Measurements from ENCODE around the gene MTMR12.

MTMR12 gene

DNA sequence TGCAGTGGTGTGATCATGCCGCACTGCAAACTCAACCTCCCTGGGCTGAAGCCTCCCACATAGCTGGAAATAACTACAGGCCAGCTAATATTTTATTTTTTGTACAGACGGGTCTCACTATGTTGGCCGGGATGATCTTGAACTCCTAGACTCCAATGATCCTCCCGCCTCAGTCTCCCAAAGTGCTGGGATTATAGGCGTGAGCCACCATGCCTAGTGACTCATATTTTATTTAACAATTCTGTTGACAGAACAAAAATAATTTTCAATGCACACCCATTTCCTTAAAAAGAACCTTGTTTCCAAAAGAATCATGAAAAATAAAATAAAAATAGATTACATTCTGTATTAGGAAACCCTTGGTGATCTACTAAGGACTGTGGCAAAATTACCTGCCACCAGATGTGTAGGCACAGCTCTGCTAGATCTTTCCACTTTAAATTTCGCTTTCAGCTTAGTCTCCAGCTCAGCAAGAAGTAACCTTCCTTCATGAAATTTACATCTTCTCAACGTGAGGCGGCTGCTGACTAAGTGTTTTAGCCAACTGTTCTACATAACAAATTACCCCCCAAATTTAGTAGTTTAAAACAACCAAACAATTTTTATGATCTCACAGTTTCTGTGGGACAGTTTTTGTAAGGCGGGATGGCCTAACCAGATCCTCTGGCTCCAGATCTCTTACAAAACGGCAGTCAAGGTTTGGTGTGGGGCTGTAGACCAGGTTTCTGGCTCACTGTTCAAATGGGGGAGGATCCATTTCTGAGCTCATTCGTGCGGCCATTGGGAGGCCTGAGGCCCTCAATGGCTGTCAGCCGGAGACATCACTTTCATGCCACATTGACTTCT lies 106.0 kb downstream of the MTMR12 start:
- no peak for DNase-seq (ENCODE audit: low read depth)
- H3K4me3 ChIP-seq (ENCODE audit: low read depth, low read length), result no peak overlapping the region

DNA sequence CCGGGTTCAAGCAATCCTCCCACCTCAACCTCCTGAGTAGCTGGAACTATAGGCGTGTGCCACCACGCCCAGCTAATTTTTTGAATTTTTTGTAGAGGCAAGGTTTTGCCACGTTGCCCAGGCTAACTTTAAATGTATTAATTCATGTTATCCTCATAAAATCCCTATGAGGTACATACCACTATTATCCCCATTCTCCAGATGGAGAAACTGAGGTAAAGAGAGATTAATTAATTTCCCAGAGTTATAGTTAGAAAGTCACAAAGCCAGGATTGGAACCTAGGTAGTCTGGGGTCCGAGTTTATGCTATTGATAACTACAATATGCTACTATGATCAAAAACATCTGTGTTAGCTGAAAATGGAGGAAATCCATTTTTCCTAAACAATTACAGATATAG lies 106.7 kb downstream of the MTMR12 start:
- TF ChIP-seq, protein P1, sequence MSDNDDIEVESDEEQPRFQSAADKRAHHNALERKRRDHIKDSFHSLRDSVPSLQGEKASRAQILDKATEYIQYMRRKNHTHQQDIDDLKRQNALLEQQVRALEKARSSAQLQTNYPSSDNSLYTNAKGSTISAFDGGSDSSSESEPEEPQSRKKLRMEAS (IDR thresholded peaks at IDR 0.05; ENCODE audit: low read depth, low read length), result no peak
- no peak for DNase-seq (ENCODE audit: low read depth)
- H3K4me3 ChIP-seq (ENCODE audit: low read depth, low read length), result no peak overlapping the region

More for the DNA sequence above, 106.0 kb downstream of the MTMR12 start:
- TF ChIP-seq MYC (IDR thresholded peaks at IDR 0.05; ENCODE audit: low read depth, low read length), result no peak
- TF ChIP-seq, protein P2, sequence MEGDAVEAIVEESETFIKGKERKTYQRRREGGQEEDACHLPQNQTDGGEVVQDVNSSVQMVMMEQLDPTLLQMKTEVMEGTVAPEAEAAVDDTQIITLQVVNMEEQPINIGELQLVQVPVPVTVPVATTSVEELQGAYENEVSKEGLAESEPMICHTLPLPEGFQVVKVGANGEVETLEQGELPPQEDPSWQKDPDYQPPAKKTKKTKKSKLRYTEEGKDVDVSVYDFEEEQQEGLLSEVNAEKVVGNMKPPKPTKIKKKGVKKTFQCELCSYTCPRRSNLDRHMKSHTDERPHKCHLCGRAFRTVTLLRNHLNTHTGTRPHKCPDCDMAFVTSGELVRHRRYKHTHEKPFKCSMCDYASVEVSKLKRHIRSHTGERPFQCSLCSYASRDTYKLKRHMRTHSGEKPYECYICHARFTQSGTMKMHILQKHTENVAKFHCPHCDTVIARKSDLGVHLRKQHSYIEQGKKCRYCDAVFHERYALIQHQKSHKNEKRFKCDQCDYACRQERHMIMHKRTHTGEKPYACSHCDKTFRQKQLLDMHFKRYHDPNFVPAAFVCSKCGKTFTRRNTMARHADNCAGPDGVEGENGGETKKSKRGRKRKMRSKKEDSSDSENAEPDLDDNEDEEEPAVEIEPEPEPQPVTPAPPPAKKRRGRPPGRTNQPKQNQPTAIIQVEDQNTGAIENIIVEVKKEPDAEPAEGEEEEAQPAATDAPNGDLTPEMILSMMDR (IDR thresholded peaks at IDR 0.05; ENCODE audit: low read depth, low read length), result no peak
- TF ChIP-seq, protein P1 (IDR thresholded peaks at IDR 0.05; ENCODE audit: low read depth, low read length), result no peak
- TF ChIP-seq POLR2A (IDR thresholded peaks at IDR 0.05; ENCODE audit: extremely low read depth, insufficient read length), result no peak

DNA sequence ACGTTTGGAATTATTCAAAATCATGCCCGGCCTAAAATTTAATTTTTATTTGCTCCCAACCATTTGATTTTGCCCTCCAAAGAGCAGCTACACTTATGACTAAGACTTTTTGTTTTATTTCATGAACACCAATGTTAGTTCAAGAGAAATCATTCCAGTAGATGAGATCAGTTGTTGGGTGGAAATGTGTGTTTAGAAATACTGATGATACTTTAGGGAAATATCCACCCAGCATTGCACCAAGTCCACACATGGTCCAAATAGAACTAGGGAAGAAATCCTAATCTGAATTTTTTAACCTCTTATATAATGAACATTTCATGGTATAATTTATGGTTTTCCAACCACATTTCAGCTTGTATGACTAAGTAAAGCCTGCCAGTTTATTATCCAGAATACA lies 110.3 kb downstream of the MTMR12 start:
- no peak overlapping the region for H3K4me3 ChIP-seq (ENCODE audit: low read depth, low read length)
- DNase-seq (ENCODE audit: low read depth), result no peak
- no peak for TF ChIP-seq MYC (IDR thresholded peaks at IDR 0.05; ENCODE audit: low read depth, low read length)
- TF ChIP-seq, protein P2 (IDR thresholded peaks at IDR 0.05; ENCODE audit: low read depth, low read length), result no peak
- TF ChIP-seq POLR2A (IDR thresholded peaks at IDR 0.05; ENCODE audit: extremely low read depth, insufficient read length), result no peak
- TF ChIP-seq, protein P1 (IDR thresholded peaks at IDR 0.05; ENCODE audit: low read depth, low read length), result no peak

DNA sequence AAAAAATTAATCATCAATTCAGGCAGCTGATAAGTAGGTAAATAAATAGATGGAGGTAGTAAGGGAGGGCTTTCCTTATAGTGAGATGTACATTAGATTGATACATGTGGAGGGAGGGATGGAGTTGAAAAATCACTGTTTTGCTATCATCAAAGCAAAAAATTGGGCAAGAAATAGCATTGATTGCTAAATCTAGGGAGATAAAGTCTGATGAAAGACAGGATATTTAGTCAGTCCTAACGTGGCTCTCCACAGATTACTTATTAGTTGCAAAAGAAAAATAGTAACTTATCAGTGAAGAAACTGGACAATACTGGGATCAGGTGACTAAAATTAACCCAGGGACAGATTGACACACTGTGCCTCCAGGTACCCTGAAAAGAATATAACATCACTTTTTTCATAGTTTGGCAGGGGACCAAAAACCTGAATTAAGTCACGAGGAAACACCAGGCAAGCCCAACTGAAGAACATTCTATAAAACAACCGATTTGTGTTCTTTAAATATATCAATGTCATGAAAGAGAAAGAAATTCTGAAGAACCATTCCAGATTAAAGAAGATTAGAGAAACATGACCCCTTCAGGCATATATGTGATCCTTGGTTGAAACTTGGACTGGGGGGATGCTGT lies 111.5 kb downstream of the MTMR12 start:
- TF ChIP-seq, protein P1 (IDR thresholded peaks at IDR 0.05; ENCODE audit: low read depth, low read length), result no peak
- TF ChIP-seq POLR2A (IDR thresholded peaks at IDR 0.05; ENCODE audit: extremely low read depth, insufficient read length) (no peak), MYC (IDR thresholded peaks at IDR 0.05; ENCODE audit: low read depth, low read length) (no peak)
- TF ChIP-seq, protein P2 (IDR thresholded peaks at IDR 0.05; ENCODE audit: low read depth, low read length), result no peak
- H3K4me3 ChIP-seq (ENCODE audit: low read depth, low read length), result no peak overlapping the region
- no peak for DNase-seq (ENCODE audit: low read depth)

DNA sequence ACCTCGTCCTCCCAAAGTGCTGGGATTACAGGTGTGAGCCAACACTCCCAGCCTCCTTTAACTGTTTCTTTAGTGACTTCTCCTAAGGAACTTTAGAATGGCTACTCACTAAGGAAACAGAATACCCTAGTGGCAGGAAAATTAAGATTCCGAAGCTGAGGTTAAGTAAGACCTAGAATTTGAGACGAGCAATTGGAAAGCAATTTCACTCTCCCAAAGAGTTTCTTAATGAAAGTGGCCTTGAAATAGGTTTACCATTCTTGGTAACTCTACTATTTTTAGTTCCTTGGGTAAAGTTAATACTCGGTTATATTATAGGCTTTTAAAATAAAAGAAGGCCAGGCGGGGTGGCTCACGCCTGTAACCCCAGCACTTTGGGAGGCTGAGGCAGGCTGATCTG lies 115.7 kb downstream of the MTMR12 start:
- no peak overlapping the region for H3K4me3 ChIP-seq (ENCODE audit: low read depth, low read length)
- DNase-seq (ENCODE audit: low read depth), result no peak

More for the DNA sequence above, 115.7 kb downstream of the MTMR12 start:
- TF ChIP-seq, protein P2 (IDR thresholded peaks at IDR 0.05; ENCODE audit: low read depth, low read length), result no peak
- no peak for TF ChIP-seq POLR2A (IDR thresholded peaks at IDR 0.05; ENCODE audit: extremely low read depth, insufficient read length)
- TF ChIP-seq, protein P1 (IDR thresholded peaks at IDR 0.05; ENCODE audit: low read depth, low read length), result no peak
- no peak for TF ChIP-seq MYC (IDR thresholded peaks at IDR 0.05; ENCODE audit: low read depth, low read length)
